HG02885 (cell line): Measurements from ENCODE around the gene RNF113B.

ENCODE experiments used
- ATAC-seq: cut with Tn5 transposase; IDR thresholded peaks from one replicate; pipeline ENCODE4 v1.9.1; 2021; ENCODE audit warnings: mild to moderate bottlenecking; ENCODE audit not compliant: unreplicated experiment, poor library complexity

Gene RNF113B

GRCh38 chr13:98180092-98180491 lies 3.0 kb upstream of the RNF113B start:
- ATAC-seq = no peak

- no peak for ATAC-seq
Observed at GRCh38 chr13:98175823-98176222, 1.2 kb downstream of the RNF113B start.

- no peak for ATAC-seq
Observed at GRCh38 chr13:98175043-98175442, 2.0 kb downstream of the RNF113B start.

- ATAC-seq = no peak
Observed at GRCh38 chr13:98174307-98174706, 2.8 kb downstream of the RNF113B start.

GRCh38 chr13:98173431-98174152 lies 3.5 kb downstream of the RNF113B start:
- ATAC-seq = no peak

GRCh38 chr13:98172590-98173422 lies 4.3 kb downstream of the RNF113B start:
- ATAC-seq = no peak

- ATAC-seq = no peak
Observed at GRCh38 chr13:98171900-98172589, 5.0 kb downstream of the RNF113B start.

GRCh38 chr13:98169331-98169730 lies 7.7 kb downstream of the RNF113B start:
- ATAC-seq = no peak

GRCh38 chr13:98162935-98163334 lies 14.1 kb downstream of the RNF113B start:
- no peak for ATAC-seq

- ATAC-seq = no peak
Observed at GRCh38 chr13:98158172-98158899, 18.7 kb downstream of the RNF113B start.

GRCh38 chr13:98157609-98158008 lies 19.5 kb downstream of the RNF113B start:
- no peak for ATAC-seq

GRCh38 chr13:98157188-98157587 lies 19.9 kb downstream of the RNF113B start:
- no peak for ATAC-seq

- no peak for ATAC-seq
Observed at GRCh38 chr13:98156259-98156658, 20.8 kb downstream of the RNF113B start.

- ATAC-seq = no peak
Observed at GRCh38 chr13:98155475-98156109, 21.5 kb downstream of the RNF113B start.

- no peak for ATAC-seq
Observed at GRCh38 chr13:98150832-98151479, 26.1 kb downstream of the RNF113B start.

- no peak for ATAC-seq
Observed at GRCh38 chr13:98147521-98147920, 29.5 kb downstream of the RNF113B start.

GRCh38 chr13:98144801-98145350 lies 32.2 kb downstream of the RNF113B start:
- ATAC-seq = no peak

GRCh38 chr13:98144027-98144741 lies 32.9 kb downstream of the RNF113B start:
- ATAC-seq = no peak
